Umbilical cord (tissue), 1 donor: ENCODE measurements around the gene HERC2. TPM values are rescaled to one million over a fixed set of nuclear protein-coding genes. Genes with fewer than 3 reads are reported as not detected.

Experiments
- total RNA-seq: library from RNA; depleted of rRNA; stranded (reverse); fragments of >200 nt; gene quantifications from one replicate; pipeline ENCODE4 v1.2.3, GENCODE V29; 2014; ENCODE audit warnings: low replicate concordance; ENCODE audit not compliant: insufficient read depth

HERC2 gene
- total RNA-seq, 1 donor from 2014 or later = 43.8 TPM

Other genes starting within 250 kb of the HERC2 start
- 41.2 TPM for gene OCA2, start 222.9 kb downstream of the HERC2 start, total RNA-seq
- gene GOLGA6L24, start 35.9 kb upstream of the HERC2 start, total RNA-seq = not detected
- gene GOLGA8F, start 56.5 kb upstream of the HERC2 start, total RNA-seq = not detected
- gene GOLGA8G, start 210.8 kb upstream of the HERC2 start, total RNA-seq = 3.6 TPM
- not detected for gene GOLGA6L25, start 231.4 kb upstream of the HERC2 start, total RNA-seq